ENCODE data around the gene DVL2.
A peak's percentile ranks its signal among the peaks of the same experiment; 100 is the strongest.

DVL2 gene

DNA sequence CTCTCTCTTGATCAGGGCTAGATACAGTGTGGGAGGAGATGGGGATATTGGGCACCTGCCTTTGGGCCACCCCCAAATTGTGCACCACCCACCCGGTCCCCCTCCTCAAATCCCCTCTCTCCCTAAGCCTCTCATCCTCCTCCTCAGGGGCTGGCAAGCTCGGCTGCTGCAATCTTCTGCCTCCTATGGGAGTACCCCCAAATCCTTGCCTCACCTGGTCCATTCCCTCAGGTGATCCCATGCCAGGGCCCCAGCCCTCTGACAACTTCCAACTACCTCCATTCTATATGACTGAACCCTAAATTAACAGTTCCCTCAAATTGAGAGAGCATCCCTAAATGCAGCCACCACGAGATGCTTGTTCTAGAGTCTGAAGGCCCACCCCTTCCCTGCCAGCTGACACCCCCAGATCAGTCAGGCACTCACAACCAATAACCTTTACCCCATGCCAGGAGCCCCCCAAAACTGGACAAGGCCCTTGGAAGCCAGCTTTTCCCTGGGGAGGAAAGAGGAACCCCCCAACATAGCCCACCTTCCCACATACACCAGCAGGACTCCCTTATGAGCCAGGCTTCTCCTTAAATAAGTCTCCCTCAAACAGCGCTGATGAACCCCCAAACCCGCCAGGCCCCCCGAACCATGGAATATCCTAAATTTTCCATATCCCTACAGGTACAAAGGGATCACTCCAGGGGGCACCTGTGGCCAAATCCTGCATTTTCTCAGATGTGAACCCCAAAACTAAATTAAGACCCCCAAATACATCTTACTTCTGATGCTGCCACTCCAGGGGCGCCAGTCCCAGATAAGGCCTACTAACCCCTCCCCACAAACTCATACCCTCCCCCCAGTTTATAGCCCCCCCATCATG, 17.8 kb downstream of the DVL2 start (continued):
- TF ChIP-seq ZNF645 (tag by site-specific recombination; IDR thresholded peaks at IDR 0.05) (no peak), ZNF596 (tag by site-specific recombination; IDR thresholded peaks at IDR 0.05) (no peak), ZNF341 (tag by site-specific recombination; IDR thresholded peaks at IDR 0.05; ENCODE audit: low read depth) (no peak), TRIM28 (IDR thresholded peaks at IDR 0.05; ENCODE audit: borderline replicate concordance, low read length) (no peak), ZNF211 (tag by site-specific recombination; IDR thresholded peaks at IDR 0.05; ENCODE audit: low read depth) (no peak), ZNF302 (tag by site-specific recombination; IDR thresholded peaks at IDR 0.05; ENCODE audit: low read depth) (no peak), ZNF112 (tag by site-specific recombination; IDR thresholded peaks at IDR 0.05) (no peak), ZNF76 (tag by site-specific recombination; IDR thresholded peaks at IDR 0.05; ENCODE audit: borderline replicate concordance, low read depth) (no peak), ZBTB48 (tag by site-specific recombination; IDR thresholded peaks at IDR 0.05) (peak; percentile 67; the same call in 1 of the 2 replicates), ZNF335 (tag by site-specific recombination; conservative IDR thresholded peaks at IDR 0.05) (no peak), ZBTB20 (tag by site-specific recombination; IDR thresholded peaks at IDR 0.05) (no peak), ZNF404 (tag by site-specific recombination; IDR thresholded peaks at IDR 0.05) (no peak), GFI1B (tag by site-specific recombination; IDR thresholded peaks at IDR 0.05) (no peak), KLF7 (tag by site-specific recombination; IDR thresholded peaks at IDR 0.05; ENCODE audit: borderline replicate concordance) (no peak), ZNF514 (tag by site-specific recombination; IDR thresholded peaks at IDR 0.05) (no peak), ZNF544 (tag by site-specific recombination; IDR thresholded peaks at IDR 0.05) (no peak), ZFP37 (tag by site-specific recombination; IDR thresholded peaks at IDR 0.05) (no peak), ZFHX2 (tag by site-specific recombination; conservative IDR thresholded peaks at IDR 0.05) (peak; percentile 29; the same call in 1 of the 2 replicates)
- TF ChIP-seq, protein P1, sequence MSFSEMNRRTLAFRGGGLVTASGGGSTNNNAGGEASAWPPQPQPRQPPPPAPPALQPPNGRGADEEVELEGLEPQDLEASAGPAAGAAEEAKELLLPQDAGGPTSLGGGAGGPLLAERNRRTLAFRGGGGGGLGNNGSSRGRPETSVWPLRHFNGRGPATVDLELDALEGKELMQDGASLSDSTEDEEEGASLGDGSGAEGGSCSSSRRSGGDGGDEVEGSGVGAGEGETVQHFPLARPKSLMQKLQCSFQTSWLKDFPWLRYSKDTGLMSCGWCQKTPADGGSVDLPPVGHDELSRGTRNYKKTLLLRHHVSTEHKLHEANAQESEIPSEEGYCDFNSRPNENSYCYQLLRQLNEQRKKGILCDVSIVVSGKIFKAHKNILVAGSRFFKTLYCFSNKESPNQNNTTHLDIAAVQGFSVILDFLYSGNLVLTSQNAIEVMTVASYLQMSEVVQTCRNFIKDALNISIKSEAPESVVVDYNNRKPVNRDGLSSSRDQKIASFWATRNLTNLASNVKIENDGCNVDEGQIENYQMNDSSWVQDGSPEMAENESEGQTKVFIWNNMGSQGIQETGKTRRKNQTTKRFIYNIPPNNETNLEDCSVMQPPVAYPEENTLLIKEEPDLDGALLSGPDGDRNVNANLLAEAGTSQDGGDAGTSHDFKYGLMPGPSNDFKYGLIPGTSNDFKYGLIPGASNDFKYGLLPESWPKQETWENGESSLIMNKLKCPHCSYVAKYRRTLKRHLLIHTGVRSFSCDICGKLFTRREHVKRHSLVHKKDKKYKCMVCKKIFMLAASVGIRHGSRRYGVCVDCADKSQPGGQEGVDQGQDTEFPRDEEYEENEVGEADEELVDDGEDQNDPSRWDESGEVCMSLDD (tag by site-specific recombination; IDR thresholded peaks at IDR 0.05), result peak; percentile 98

- no peak overlapping the region for H3K4me3 ChIP-seq (ENCODE audit: low read depth, low read length)
- ChIA-PET CTCF (interaction anchor here (1.2 kb wide), 1 partner anchor 170 kb away, joined by 9 read pairs; no protein-coding TSS in a partner anchor), POLR2A (interaction anchor here (0.8 to 2.7 kb wide), 5 partner anchors 7 to 114 kb away, joined by 3 to 10 read pairs (median 4); partner anchors contain the start of genes GABARAP and PHF23)
- TF ChIP-seq ZFHX2 (tag by site-specific recombination; conservative IDR thresholded peaks at IDR 0.05), result no peak
- TF ChIP-seq ZNF768 (tag by site-specific recombination; IDR thresholded peaks at IDR 0.05), result no peak
- TF ChIP-seq KLF7 (tag by site-specific recombination; IDR thresholded peaks at IDR 0.05; ENCODE audit: borderline replicate concordance), result no peak
- TF ChIP-seq, protein P2, sequence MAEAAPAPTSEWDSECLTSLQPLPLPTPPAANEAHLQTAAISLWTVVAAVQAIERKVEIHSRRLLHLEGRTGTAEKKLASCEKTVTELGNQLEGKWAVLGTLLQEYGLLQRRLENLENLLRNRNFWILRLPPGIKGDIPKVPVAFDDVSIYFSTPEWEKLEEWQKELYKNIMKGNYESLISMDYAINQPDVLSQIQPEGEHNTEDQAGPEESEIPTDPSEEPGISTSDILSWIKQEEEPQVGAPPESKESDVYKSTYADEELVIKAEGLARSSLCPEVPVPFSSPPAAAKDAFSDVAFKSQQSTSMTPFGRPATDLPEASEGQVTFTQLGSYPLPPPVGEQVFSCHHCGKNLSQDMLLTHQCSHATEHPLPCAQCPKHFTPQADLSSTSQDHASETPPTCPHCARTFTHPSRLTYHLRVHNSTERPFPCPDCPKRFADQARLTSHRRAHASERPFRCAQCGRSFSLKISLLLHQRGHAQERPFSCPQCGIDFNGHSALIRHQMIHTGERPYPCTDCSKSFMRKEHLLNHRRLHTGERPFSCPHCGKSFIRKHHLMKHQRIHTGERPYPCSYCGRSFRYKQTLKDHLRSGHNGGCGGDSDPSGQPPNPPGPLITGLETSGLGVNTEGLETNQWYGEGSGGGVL (tag by site-specific recombination; IDR thresholded peaks at IDR 0.05), result peak; percentile 53; the same call in 1 of the 2 replicates
- no peak for TF ChIP-seq ZNF791 (tag by site-specific recombination; IDR thresholded peaks at IDR 0.05)
- TF ChIP-seq ZNF670 (tag by site-specific recombination; IDR thresholded peaks at IDR 0.05; ENCODE audit: low read depth), result no peak
- no peak for TF ChIP-seq TRIM28 (IDR thresholded peaks at IDR 0.05; ENCODE audit: borderline replicate concordance, low read length)
- no peak for TF ChIP-seq ZFP41 (tag by site-specific recombination; IDR thresholded peaks at IDR 0.05; ENCODE audit: borderline replicate concordance)
- no peak for TF ChIP-seq KLF10 (tag by site-specific recombination; IDR thresholded peaks at IDR 0.05)
- TF ChIP-seq ZNF214 (tag by site-specific recombination; IDR thresholded peaks at IDR 0.05; ENCODE audit: borderline replicate concordance), result no peak
- TF ChIP-seq ZNF23 (tag by site-specific recombination; IDR thresholded peaks at IDR 0.05; ENCODE audit: borderline replicate concordance), result no peak
- TF ChIP-seq ZNF561 (tag by site-specific recombination; IDR thresholded peaks at IDR 0.05; ENCODE audit: borderline replicate concordance), result no peak
- TF ChIP-seq, protein P3, sequence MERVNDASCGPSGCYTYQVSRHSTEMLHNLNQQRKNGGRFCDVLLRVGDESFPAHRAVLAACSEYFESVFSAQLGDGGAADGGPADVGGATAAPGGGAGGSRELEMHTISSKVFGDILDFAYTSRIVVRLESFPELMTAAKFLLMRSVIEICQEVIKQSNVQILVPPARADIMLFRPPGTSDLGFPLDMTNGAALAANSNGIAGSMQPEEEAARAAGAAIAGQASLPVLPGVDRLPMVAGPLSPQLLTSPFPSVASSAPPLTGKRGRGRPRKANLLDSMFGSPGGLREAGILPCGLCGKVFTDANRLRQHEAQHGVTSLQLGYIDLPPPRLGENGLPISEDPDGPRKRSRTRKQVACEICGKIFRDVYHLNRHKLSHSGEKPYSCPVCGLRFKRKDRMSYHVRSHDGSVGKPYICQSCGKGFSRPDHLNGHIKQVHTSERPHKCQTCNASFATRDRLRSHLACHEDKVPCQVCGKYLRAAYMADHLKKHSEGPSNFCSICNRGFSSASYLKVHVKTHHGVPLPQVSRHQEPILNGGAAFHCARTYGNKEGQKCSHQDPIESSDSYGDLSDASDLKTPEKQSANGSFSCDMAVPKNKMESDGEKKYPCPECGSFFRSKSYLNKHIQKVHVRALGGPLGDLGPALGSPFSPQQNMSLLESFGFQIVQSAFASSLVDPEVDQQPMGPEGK (tag by site-specific recombination; IDR thresholded peaks at IDR 0.05), result peak; percentile 27; the same call in 1 of the 2 replicates
Observed at GRCh38 chr17:7215652-7216180, 18.6 kb downstream of the DVL2 start.

More at GRCh38 chr17:7215652-7216180, 18.6 kb downstream of the DVL2 start:
- H3K36me3 ChIP-seq (ENCODE audit: control insufficient read depth in 2 of 2, insufficient read depth in 1 of 2, low read length in 2 of 2), result no peaks in the 10 kb centered on the region
- no peak overlapping the region for H3K27ac ChIP-seq (ENCODE audit: extremely low read depth, low read depth, low read length)
- peaks cover 11% of the 10 kb centered on the region for H3K4me1 ChIP-seq (ENCODE audit: control insufficient read depth, insufficient read depth, low read length)
- H3K9me3 ChIP-seq (ENCODE audit: control insufficient read depth, insufficient read depth, low read depth, low read length), result no peaks in the 10 kb centered on the region

Measured in HEK293 (cell line).